Left hindlimb (tissue), 1 donor: ENCODE measurements around the gene RPS24.

Experiments
- DNase-seq: peaks from one replicate; pipeline ENCODE4 v3.0.0-alpha.2; 2018

Gene RPS24

GRCh38 chr10:78028438-78029268 is 5.0 kb upstream of the RPS24 start:
- DNase-seq: no peak

GRCh38 chr10:78029269-78030226 is 4.1 kb upstream of the RPS24 start, which contains the start of gene POLR3A:
TSS of gene POLR3A (minus strand) at chr10:78029515. CDS start at chr10:78029407, 108 bp downstream.
- peak; percentile 96 for DNase-seq

GRCh38 chr10:78033387-78033636 is 351 bp upstream of the RPS24 start:
- DNase-seq: no peak

GRCh38 chr10:78035025-78035424 is 1.4 kb downstream of the RPS24 start:
- no peak for DNase-seq

GRCh38 chr10:78035437-78035836 is 1.8 kb downstream of the RPS24 start:
- no peak for DNase-seq

GRCh38 chr10:78035933-78036583 is 2.4 kb downstream of the RPS24 start:
- no peak for DNase-seq

- DNase-seq: no peak
Observed at GRCh38 chr10:78038105-78038504, 4.4 kb downstream of the RPS24 start.

GRCh38 chr10:78038791-78039547 is 5.3 kb downstream of the RPS24 start:
- no peak for DNase-seq

GRCh38 chr10:78039743-78040142 is 6.1 kb downstream of the RPS24 start:
- DNase-seq: no peak

GRCh38 chr10:78041170-78042057 is 7.8 kb downstream of the RPS24 start:
- DNase-seq: no peak

GRCh38 chr10:78042058-78042751 is 8.5 kb downstream of the RPS24 start:
- no peak for DNase-seq

- no peak for DNase-seq
Observed at GRCh38 chr10:78042752-78043104, 9.1 kb downstream of the RPS24 start.

- no peak for DNase-seq
Observed at GRCh38 chr10:78044179-78044578, 10.5 kb downstream of the RPS24 start.

- no peak for DNase-seq
Observed at GRCh38 chr10:78044699-78045098, 11.0 kb downstream of the RPS24 start.

GRCh38 chr10:78045237-78045636 is 11.6 kb downstream of the RPS24 start:
- DNase-seq: no peak

- no peak for DNase-seq
Observed at GRCh38 chr10:78045856-78046255, 12.2 kb downstream of the RPS24 start.

- DNase-seq: no peak
Observed at GRCh38 chr10:78046711-78047269, 13.1 kb downstream of the RPS24 start.

- DNase-seq: peak; percentile 91
Observed at GRCh38 chr10:78047314-78047891, 13.7 kb downstream of the RPS24 start.

- DNase-seq: no peak
Observed at GRCh38 chr10:78049851-78050250, 16.2 kb downstream of the RPS24 start.

- DNase-seq: no peak
Observed at GRCh38 chr10:78053211-78053868, 19.7 kb downstream of the RPS24 start.
